Suprapubic skin (tissue), 4 donors: Measurements from ENCODE around the gene PAX4. TPM values are rescaled to one million over a fixed set of nuclear protein-coding genes. Genes with fewer than 3 reads are reported as not detected.

Source experiments
- DNase-seq, 2 donors: peaks; one replicate each; pipeline ENCODE4 v3.0.0-alpha.2; 2019; ENCODE audit warnings: low spot score in 2 of 2
- H3K27ac ChIP-seq: fragments of 200-600 bp; sonication (generic); one replicate; pipeline ENCODE4 v1.5.1; 2019
- H3K27me3 ChIP-seq: fragments of 200-600 bp; sonication (generic); one replicate; pipeline ENCODE4 v1.5.1; 2019
- H3K36me3 ChIP-seq: fragments of 200-600 bp; sonication (generic); one replicate; pipeline ENCODE4 v1.5.1; 2019
- H3K4me1 ChIP-seq: fragments of 200-600 bp; sonication (generic); one replicate; pipeline ENCODE4 v1.5.1; 2019
- H3K4me3 ChIP-seq: fragments of 200-600 bp; sonication (generic); one replicate; pipeline ENCODE4 v1.5.1; 2019; ENCODE audit warnings: mild to moderate bottlenecking
- H3K9me3 ChIP-seq: fragments of 200-600 bp; sonication (generic); one replicate; pipeline ENCODE4 v1.5.1; 2019
- CTCF ChIP-seq, 2 donors: fragments of 200-600 bp in 1 of 2; fragments of 450-650 bp in 1 of 2; sonication (generic) in 1 of 2; IDR thresholded peaks; one replicate each; pipeline ENCODE4 v1.5.1; 2016 to 2019; ENCODE audit warnings: antibody characterized with exemption in 2 of 2, mild to moderate bottlenecking in 1 of 2, moderate library complexity in 1 of 2
- EP300 ChIP-seq: sonication (generic); formaldehyde crosslinking; IDR thresholded peaks from one replicate; pipeline ENCODE4 v1.6.1; 2017; ENCODE audit warnings: antibody characterized with exemption
- POLR2A ChIP-seq, 2 donors: fragments of 450-650 bp; IDR thresholded peaks; one replicate each; pipeline ENCODE4 v1.6.1; 2017; ENCODE audit warnings: antibody characterized with exemption in 2 of 2, mild to moderate bottlenecking in 2 of 2, moderate library complexity in 2 of 2
- POLR2AphosphoS5 ChIP-seq, 3 donors: sonication (generic); formaldehyde crosslinking; IDR thresholded peaks; one replicate each; pipeline ENCODE4 v1.6.1; 2017; ENCODE audit warnings: antibody characterized with exemption in 3 of 3
- WGBS: methylation state at CpG from one replicate; pipeline ENCODE4 v1.1.5; 2018; 5-methylcytosine and 5-hydroxymethylcytosine counted together
- total RNA-seq, 4 donors: library from RNA; depleted of rRNA; stranded (reverse); fragments of >200 nt; gene quantifications; one replicate each; pipeline ENCODE4 v1.1.0, GENCODE V29; 2016

The PAX4 gene
- total RNA-seq, 4 donors from 2014 or later = not detected

- TF ChIP-seq POLR2A (IDR thresholded peaks at IDR 0.05) (no peak), CTCF (IDR thresholded peaks at IDR 0.05) (no peak), POLR2AphosphoS5 (IDR thresholded peaks at IDR 0.05) (no peak), EP300 (no peak)
- 56% methylated on average over 3 of the region's 3 CpGs for WGBS
- Histone ChIP-seq H3K27ac (no peak overlapping the region), H3K4me3 (no peak overlapping the region), H3K9me3 (no peaks in the 10 kb centered on the region), H3K36me3 (peaks cover 26% of the 10 kb centered on the region), H3K27me3 (no peaks in the 10 kb centered on the region), H3K4me1 (peaks cover 29% of the 10 kb centered on the region)
- no peak for DNase-seq
Measured at GRCh38 chr7:127589896-127590295, 28.0 kb downstream of the PAX4 start.

DNA sequence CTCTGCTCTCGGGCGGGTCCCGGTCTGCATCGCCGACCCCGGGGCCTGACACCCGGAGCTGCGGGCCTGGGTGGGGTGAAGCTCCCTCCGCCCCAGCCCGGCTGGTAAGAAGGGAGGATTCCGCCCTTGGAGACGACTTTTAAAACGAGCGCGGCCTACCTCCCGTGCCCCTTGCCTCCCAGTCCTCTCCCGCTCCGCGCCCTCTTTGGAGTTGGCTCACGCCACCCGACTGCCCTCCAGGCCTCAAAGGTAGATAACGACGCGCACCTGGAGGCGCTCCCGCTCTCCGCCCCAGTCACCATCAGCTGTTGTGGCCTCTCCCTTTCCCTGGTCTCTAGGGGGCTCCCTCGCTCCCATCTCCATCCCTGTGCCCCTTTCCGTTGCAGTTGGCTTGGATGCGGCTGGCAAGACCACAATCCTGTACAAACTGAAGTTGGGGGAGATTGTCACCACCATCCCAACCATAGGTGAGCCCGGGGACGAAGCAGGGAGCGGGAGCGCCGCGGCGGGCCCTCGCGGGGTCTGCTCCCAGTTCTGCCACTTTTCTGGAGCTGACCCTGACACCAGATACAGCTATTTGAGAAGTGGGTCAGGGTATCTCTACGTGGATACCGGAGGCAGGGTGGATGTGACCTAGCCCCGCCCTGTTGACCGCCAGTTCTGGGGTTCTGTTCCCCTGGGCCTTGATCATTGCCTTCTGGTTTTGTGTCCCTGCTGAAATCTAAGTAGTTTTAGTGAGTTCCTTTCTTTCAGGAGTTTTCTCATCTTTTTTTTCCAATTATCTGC is 29.1 kb downstream of the PAX4 start:
- 11% methylated on average over 18 of the region's 43 CpGs for WGBS
- peak overlapping the region; percentile 83 for H3K27ac ChIP-seq

DNA sequence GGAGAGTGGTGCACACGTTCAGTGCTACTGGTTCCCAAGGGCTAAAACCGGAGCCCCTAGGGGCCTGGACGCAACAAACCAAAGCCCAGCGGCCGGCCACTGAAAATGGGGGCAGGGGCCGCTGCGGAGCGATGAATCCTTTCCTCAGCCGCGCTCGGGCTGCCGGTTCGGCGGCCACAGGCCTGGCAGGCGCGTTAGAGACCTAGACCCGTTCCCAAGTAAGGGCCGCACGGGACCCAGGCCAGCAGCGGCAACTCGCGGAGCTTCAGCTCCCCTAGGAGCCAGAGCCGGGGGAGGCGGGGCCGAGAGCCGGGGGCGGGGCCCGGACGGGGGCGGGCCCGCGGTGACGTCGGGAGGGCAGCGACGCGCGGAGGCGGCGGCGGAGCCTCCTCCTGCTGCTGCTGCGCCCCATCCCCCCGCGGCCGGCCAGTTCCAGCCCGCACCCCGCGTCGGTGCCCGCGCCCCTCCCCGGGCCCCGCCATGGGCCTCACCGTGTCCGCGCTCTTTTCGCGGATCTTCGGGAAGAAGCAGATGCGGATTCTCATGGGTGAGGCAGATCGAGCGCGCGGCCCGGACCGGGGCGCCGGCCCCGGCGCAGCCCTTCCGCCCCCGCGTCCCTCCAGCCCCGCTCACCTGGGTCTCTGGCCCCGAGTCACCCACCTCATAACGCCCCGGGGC is 29.8 kb downstream of the PAX4 start, which contains the start of gene ARF5:
ARF5 (plus strand) TSS at position 393 of the 678 bp plus-strand sequence; CDS start at position 481, 88 bp downstream.
- H3K4me1 ChIP-seq = peaks cover 46% of the 10 kb centered on the region
- no peaks in the 10 kb centered on the region for H3K9me3 ChIP-seq
- peaks cover 28% of the 10 kb centered on the region for H3K36me3 ChIP-seq
- no peaks in the 10 kb centered on the region for H3K27me3 ChIP-seq
- WGBS = 0% methylated on average over 9 of the region's 77 CpGs
- peak in 1 of 3 donors; percentile 30 for TF ChIP-seq POLR2AphosphoS5 (IDR thresholded peaks at IDR 0.05)
- no peak for TF ChIP-seq CTCF (IDR thresholded peaks at IDR 0.05)
- no peak for TF ChIP-seq POLR2A (IDR thresholded peaks at IDR 0.05)
- no peak for TF ChIP-seq EP300
- peak within 1 kb of the TSS; percentile 83 for H3K27ac ChIP-seq
- peak within 1 kb of the TSS; percentile 72 for H3K4me3 ChIP-seq
- DNase-seq = peak; percentile 87 to 91

More for the DNA sequence above, 29.1 kb downstream of the PAX4 start:
- peak overlapping the region; percentile 72 for H3K4me3 ChIP-seq
- H3K9me3 ChIP-seq = no peaks in the 10 kb centered on the region
- H3K4me1 ChIP-seq = peaks cover 39% of the 10 kb centered on the region
- DNase-seq = peak in 1 of 2 donors; percentile 77
- peaks cover 26% of the 10 kb centered on the region for H3K36me3 ChIP-seq
- H3K27me3 ChIP-seq = no peaks in the 10 kb centered on the region
- TF ChIP-seq POLR2A (IDR thresholded peaks at IDR 0.05) (no peak), EP300 (no peak), POLR2AphosphoS5 (IDR thresholded peaks at IDR 0.05) (no peak)

DNA sequence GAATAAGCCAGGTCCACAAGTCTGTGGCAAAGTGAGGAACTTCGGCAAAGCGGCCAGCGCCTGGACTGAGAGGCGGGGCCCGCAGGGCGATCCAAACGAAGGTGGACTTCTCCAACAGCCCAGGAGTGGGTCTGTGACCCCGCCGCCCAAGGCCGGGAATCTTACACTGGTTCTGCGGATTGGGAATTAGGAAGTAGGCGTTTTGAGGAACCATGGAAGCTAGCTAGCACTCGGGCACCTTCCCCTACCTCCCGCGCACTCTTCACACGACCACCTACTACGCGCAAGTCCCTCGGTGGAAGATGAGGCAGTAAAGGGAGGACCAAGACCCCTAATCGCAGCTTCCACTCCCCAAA is 30.3 kb downstream of the PAX4 start:
- Histone ChIP-seq H3K27me3 (no peaks in the 10 kb centered on the region), H3K27ac (peak overlapping the region; percentile 83), H3K9me3 (no peaks in the 10 kb centered on the region), H3K4me1 (peaks cover 47% of the 10 kb centered on the region), H3K36me3 (peaks cover 33% of the 10 kb centered on the region), H3K4me3 (peak overlapping the region; percentile 72)
- TF ChIP-seq EP300 (no peak), CTCF (IDR thresholded peaks at IDR 0.05) (no peak), POLR2A (IDR thresholded peaks at IDR 0.05) (no peak), POLR2AphosphoS5 (IDR thresholded peaks at IDR 0.05) (no peak)
- 62% methylated on average over 19 of the region's 20 CpGs for WGBS
- DNase-seq = peak in 1 of 2 donors; percentile 74

DNA sequence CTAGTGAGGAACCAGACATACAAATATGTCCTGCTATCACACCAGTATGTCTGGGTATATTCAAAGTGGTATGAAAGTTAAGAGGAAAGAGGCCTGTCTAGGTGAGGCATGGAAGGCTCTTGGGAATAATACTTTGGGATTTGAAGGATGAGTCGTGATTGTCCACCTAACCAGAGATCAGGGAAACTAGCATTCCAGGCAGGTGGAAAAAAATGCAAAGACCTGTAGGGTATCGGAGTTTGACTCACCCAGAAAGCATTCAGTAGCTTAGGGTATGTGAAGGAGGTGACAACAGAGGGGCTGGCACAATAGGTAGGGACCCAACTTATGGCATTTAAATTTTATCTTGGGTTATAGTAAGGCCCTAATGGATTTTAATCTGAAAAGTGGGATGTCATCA is 31.6 kb downstream of the PAX4 start:
- Histone ChIP-seq H3K27me3 (no peaks in the 10 kb centered on the region), H3K9me3 (no peaks in the 10 kb centered on the region), H3K4me3 (no peak overlapping the region), H3K4me1 (peaks cover 59% of the 10 kb centered on the region), H3K27ac (no peak overlapping the region), H3K36me3 (peaks cover 37% of the 10 kb centered on the region)
- DNase-seq = no peak
- no peak for TF ChIP-seq EP300
- no peak for TF ChIP-seq CTCF (IDR thresholded peaks at IDR 0.05)
- TF ChIP-seq POLR2A (IDR thresholded peaks at IDR 0.05) = no peak
- no peak for TF ChIP-seq POLR2AphosphoS5 (IDR thresholded peaks at IDR 0.05)
- 88% methylated on average over 2 of the region's 2 CpGs for WGBS
